Panc1 (cell line): Measurements from ENCODE around the gene ARMS2. TPM values are rescaled to one million over a fixed set of nuclear protein-coding genes. Genes with fewer than 3 reads are reported as not detected.

Experiments
- ATAC-seq: fragments of 200-7000 bp; cut with Tn5 transposase; 2 replicates; pipeline ENCODE4 v1.9.1; 2020; ENCODE audit warnings: mild to moderate bottlenecking, moderate library complexity
- BruUV-seq: library from RNA; stranded (reverse); fragments of 400-500 nt; replicated peaks from 2 replicates; lab custom pipeline; 2021; lab: Mats Ljungman, UMichigan
- CTCF ChIA-PET: fragments of 300-600 bp; sonication (Branson Sonifier 250); formaldehyde crosslinking; loops from one replicate; lab custom pipeline; 2022; ENCODE audit warnings: antibody characterized with exemption; lab: Charles Lee
- POLR2A ChIA-PET: fragments of 300-600 bp; sonication (Branson Sonifier 250); formaldehyde crosslinking; loops from one replicate; lab custom pipeline; 2022; ENCODE audit warnings: antibody characterized with exemption; lab: Charles Lee
- DNase-seq: peaks from one replicate; pipeline ENCODE4 v3.0.0-alpha.2; 2010; ENCODE audit warnings: low read depth, low spot score
- H3K27ac ChIP-seq: 2 replicates; pipeline ENCODE4 v1.5.1; 2011; ENCODE audit warnings: mild to moderate bottlenecking, low read length, inconsistent platforms
- H3K27me3 ChIP-seq: fragments of 200-500 bp; sonication (Bioruptor generic); 2 replicates; pipeline ENCODE4 v1.6.0; 2014; ENCODE audit warnings: low read length, inconsistent platforms; ENCODE audit not compliant: control insufficient read depth, insufficient read depth
- H3K36me3 ChIP-seq: fragments of 200-500 bp; sonication (Bioruptor generic); 2 replicates; pipeline ENCODE4 v1.5.1; 2014; ENCODE audit warnings: inconsistent platforms, mild to moderate bottlenecking, low read length, moderate library complexity; ENCODE audit not compliant: control insufficient read depth, insufficient read depth
- H3K4me1 ChIP-seq: 2 replicates; pipeline ENCODE4 v1.5.1; 2011; ENCODE audit warnings: inconsistent platforms, mild to moderate bottlenecking, low read length, moderate library complexity; ENCODE audit not compliant: control insufficient read depth, insufficient read depth
- H3K4me3 ChIP-seq, 2 experiments: 2 replicates each; pipeline ENCODE4 v1.5.1; 2011 to 2012; ENCODE audit warnings: low read depth in 2 of 2, low read length in 2 of 2, mild to moderate bottlenecking in 2 of 2, inconsistent platforms in 1 of 2, moderate library complexity in 1 of 2
- H3K9me3 ChIP-seq: fragments of 200-500 bp; sonication (Bioruptor generic); 2 replicates; pipeline ENCODE4 v1.5.1; 2014; ENCODE audit warnings: low read depth, mild to moderate bottlenecking, inconsistent platforms, low read length, moderate library complexity; ENCODE audit not compliant: control insufficient read depth, insufficient read depth
- CTCF ChIP-seq: fragments of 450-650 bp; IDR thresholded peaks from 2 replicates; pipeline ENCODE4 v1.5.1; 2017; ENCODE audit warnings: mild to moderate bottlenecking
- POLR2AphosphoS5 ChIP-seq: IDR thresholded peaks from 2 replicates; pipeline ENCODE4 v1.6.1; 2012; ENCODE audit warnings: mild to moderate bottlenecking, low read depth, low read length, moderate library complexity
- REST ChIP-seq, 2 experiments: IDR thresholded peaks; 2 replicates each; pipeline ENCODE4 v1.6.1; 2011 to 2012; ENCODE audit warnings: low read depth in 2 of 2, control low read depth in 1 of 2, low read length in 1 of 2, mild to moderate bottlenecking in 1 of 2, moderate library complexity in 1 of 2; ENCODE audit not compliant: insufficient read depth in 1 of 2
- SIN3A ChIP-seq: IDR thresholded peaks from 2 replicates; pipeline ENCODE4 v1.6.1; 2012; ENCODE audit warnings: low read depth, mild to moderate bottlenecking, low read length, moderate library complexity, borderline replicate concordance; ENCODE audit not compliant: insufficient read depth
- TCF7L2 ChIP-seq: IDR thresholded peaks from 2 replicates; pipeline ENCODE4 v1.6.1; 2011; ENCODE audit warnings: mild to moderate bottlenecking, low read depth, low read length, inconsistent platforms
- in situ Hi-C: cut with HindIII; loops from 2 replicates; pipeline ENCODE4 v1.10.0; 2016; ENCODE audit warnings: low sequenced_read_pairs, low pct_unique_long_range_greater_than_20kb
- intact Hi-C: fragments of 100-400 bp; cut with micrococcal nuclease; formaldehyde crosslinking; loops from one replicate; pipeline ENCODE4 v1.10.0; 2022; ENCODE audit not compliant: unreplicated experiment
- total RNA-seq: library from RNA; stranded (reverse); gene quantifications from one replicate; pipeline ENCODE4 v1.2.1, GENCODE V29; 2021; ENCODE audit not compliant: unreplicated experiment

ARMS2 gene
- total RNA-seq, 1 experiment from 2014 or later: not detected

- H3K9me3 ChIP-seq: no peaks in the 10 kb centered on the region
- TF ChIP-seq SIN3A (no peak), CTCF (no peak), REST (IDR thresholded peaks at IDR 0.05; ENCODE audit: insufficient read depth in 1 of 2, low read depth in 2 of 2, low read length in 1 of 2) (no peak), POLR2AphosphoS5 (no peak), TCF7L2 (no peak)
- no peaks in the 10 kb centered on the region for H3K27me3 ChIP-seq
- H3K36me3 ChIP-seq: no peaks in the 10 kb centered on the region
- intact Hi-C loops: no loop called here
- in situ Hi-C loops: no loop called here
- ChIA-PET POLR2A (no interaction called here), CTCF (no interaction called here)
- no TSS peak for BruUV-seq
- peak; percentile 52; the same call in 1 of the 2 replicates for ATAC-seq
- no peaks in the 10 kb centered on the region for H3K4me1 ChIP-seq
- no peak overlapping the region for H3K4me3 ChIP-seq
- no peak overlapping the region for H3K27ac ChIP-seq
- no peak for DNase-seq
Measured at GRCh38 chr10:122504610-122504950, 50.1 kb downstream of the ARMS2 start.

- in situ Hi-C loops: no loop called here
- POLR2A ChIA-PET: no interaction called here
- TF ChIP-seq REST (IDR thresholded peaks at IDR 0.05; ENCODE audit: insufficient read depth in 1 of 2, low read depth in 2 of 2, low read length in 1 of 2): no peak; a peak in 1 of 4 replicates
- TF ChIP-seq CTCF: no peak
- no peak for TF ChIP-seq TCF7L2
- TF ChIP-seq POLR2AphosphoS5: no peak
- no peak for TF ChIP-seq SIN3A
- Histone ChIP-seq H3K27ac (no peak overlapping the region), H3K36me3 (no peaks in the 10 kb centered on the region), H3K9me3 (no peaks in the 10 kb centered on the region), H3K4me1 (no peaks in the 10 kb centered on the region), H3K4me3 (no peak overlapping the region), H3K27me3 (no peaks in the 10 kb centered on the region)
- DNase-seq: no peak
- ATAC-seq: no peak
- intact Hi-C loops: no loop called here
- BruUV-seq: no TSS peak
- CTCF ChIA-PET: no interaction called here
Measured at GRCh38 chr10:122505011-122505410, 50.6 kb downstream of the ARMS2 start.
